ENCODE data around the gene ZNF462.
"Not testable (repeated sequence)": the region's sequence is repeated elsewhere in the genome, so short reads cannot be mapped to it uniquely, and the experiment has no call there.

ZNF462 gene

DNA sequence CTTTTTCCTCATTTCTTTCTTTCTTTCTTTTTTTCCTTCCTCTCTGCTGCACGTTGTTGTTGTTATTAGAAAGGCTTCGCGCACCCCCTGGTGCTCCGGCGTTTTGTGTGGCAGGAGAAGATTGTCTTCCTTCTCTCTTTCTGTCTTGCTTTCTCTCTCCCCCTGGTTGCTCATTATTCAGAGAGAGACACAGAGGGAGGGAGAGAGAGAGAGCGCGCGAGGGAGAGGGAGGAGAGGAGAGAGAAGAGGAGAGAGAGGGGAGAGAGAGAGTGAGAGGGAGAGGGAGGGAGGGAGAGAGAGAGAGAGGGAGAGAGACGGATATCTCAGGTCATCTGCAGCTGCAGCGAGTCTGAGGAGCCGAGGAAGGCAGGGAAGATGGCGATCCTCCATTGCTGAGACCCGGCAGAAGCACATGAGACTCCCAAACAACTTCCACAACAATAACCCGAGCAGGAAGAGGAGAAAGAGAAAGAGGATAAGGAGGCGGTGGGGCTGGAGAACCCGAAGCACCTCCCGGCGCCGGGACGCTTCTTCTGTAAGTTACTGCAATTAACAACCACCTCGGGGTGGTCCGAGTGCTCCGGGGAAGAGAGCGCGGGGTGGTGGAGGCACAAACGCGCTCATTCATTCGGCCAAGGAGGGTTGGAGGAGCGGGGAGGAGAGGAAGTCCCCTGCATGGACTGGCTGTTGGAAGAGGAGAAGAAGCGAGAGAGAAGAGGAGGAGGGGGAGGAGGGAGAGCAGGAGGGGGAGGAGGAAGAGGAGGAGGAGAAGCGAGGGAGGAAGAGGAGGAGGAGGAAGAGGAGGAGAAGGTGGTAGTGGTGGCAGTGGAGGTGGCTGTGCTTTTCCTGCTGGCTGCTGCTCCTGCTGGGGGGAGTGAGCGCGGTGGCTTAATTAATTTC lies at the start of gene ZNF462:
TSS of gene ZNF462 (plus strand) at position 346 of the 900 bp plus-strand sequence. CDS start 60,218 bp downstream, outside the sequence.
- no peak for DNase-seq (ENCODE audit: low read depth in 2 of 2)

GRCh38 chr9:106816524-106816923 lies 46.4 kb upstream of the ZNF462 start:
- DNase-seq (ENCODE audit: low read depth in 2 of 2), result no peak

GRCh38 chr9:106818034-106818433 lies 44.9 kb upstream of the ZNF462 start:
- no peak for DNase-seq (ENCODE audit: low read depth in 2 of 2)

DNA sequence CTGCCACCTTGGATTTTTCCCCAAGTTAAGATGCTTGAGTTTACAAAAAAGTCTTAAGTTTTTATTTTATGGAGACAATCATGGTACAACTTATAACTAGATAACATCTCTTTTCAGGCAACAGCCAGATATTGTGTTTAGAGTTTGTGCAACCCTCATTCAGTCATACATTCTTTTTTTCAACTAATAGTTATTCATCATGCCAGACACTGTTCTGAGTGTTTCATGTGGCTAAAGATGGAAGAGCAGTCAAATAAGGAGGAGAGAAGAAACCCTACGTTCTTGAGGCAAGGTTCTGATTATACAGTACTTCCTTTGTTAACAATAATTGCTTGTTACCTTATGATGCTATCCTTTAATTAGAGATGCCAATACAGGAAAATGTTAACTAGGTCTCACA lies 42.1 kb upstream of the ZNF462 start:
- DNase-seq (ENCODE audit: low read depth in 2 of 2), result no peak

GRCh38 chr9:106828070-106828469 lies 34.9 kb upstream of the ZNF462 start:
- DNase-seq (ENCODE audit: low read depth in 2 of 2), result no peak

DNA sequence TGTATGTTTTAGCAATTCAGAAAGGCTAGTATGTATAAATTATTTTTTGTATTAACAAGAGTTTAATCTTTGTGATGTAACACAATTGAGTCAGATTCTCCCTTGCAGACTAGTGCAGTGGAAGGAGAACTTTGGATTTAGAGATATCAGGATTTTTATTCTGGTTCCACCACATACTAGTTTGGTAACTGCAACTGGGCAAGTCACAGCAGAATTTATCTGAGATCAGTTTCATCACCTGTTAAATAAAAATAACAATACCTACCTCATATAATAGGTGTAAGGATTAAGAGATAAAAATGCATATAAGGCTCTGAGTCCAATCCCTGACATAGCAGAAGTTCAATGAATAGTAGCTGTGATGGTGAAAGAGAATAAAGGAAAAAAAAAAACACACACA lies 34.0 kb upstream of the ZNF462 start:
- DNase-seq (ENCODE audit: low read depth in 2 of 2), result no peak

DNA sequence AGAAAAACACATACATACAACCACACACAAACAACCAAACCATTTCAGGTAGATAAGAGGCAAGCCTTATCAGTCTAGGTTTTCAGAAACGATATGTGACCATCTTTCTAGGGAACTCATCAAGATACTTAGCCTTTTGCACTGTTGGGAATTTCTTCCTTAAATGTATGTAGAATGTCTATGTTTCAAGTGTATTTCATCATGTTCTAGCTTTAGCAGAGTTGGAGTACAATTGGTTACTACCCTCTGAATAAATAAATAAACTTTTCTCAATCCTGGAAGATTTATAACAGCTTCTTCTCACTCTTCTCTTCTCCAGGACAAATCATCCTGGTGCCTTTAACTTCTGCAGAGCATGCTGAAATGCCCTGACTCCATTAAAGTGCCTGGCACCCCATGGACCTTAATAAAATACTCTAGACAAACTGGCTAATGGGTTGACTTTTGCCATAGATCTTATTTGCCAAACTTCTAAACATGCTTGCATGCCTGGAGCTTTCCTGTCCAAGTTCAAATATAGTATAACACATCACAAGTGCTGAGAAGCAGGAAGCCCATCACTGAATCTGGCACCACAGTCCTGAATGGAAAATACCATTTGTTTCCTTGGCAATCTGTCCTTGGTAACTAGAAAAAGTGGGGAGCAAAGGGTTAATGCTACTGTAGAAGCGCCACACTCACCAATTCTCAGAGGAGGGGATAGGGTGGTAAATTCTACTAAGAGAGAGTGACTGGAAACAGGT lies 33.1 kb upstream of the ZNF462 start:
- DNase-seq (ENCODE audit: low read depth in 2 of 2), result no peak

- no peak for DNase-seq (ENCODE audit: low read depth in 2 of 2)
These were observed 32.3 kb upstream of the ZNF462 start for GRCh38 chr9:106830527-106831150.

DNA sequence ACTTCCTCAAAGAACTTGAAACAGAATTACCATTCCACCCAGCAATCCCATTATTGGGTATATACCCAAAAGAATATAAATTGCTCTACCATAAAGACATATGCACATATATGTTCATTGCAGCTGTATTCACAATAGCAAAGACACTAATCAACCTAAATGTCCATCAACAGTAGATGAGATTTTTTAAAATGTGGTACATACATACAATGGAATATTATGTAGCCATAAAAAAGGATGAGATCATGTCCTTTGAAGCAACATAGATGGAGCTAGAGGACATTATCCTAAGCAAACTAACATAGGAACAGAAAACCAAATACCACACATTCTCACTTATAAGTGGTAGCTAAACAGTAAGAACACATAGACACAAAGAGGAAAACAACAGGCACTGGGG lies 28.1 kb upstream of the ZNF462 start:
- DNase-seq (ENCODE audit: low read depth in 2 of 2), result no peak

DNA sequence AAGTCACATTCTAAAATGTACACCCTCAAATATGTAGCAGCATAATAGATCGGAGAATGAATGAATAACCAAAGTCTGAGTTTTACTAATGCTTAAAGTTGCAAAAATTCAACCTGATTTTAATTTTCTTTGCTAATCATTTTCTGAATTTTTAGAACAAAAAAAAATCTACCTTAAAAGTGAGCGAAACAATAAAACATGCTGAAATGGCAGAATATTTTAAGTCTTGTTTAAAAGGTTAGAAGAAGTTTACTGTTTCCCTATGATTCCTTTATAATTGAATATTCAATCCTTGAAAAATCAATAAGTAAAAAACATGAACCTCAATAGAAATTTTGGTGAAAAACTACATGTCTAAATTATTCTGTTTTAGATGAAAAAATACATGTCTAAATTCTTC lies 27.1 kb upstream of the ZNF462 start:
- no peak for DNase-seq (ENCODE audit: low read depth in 2 of 2)

DNA sequence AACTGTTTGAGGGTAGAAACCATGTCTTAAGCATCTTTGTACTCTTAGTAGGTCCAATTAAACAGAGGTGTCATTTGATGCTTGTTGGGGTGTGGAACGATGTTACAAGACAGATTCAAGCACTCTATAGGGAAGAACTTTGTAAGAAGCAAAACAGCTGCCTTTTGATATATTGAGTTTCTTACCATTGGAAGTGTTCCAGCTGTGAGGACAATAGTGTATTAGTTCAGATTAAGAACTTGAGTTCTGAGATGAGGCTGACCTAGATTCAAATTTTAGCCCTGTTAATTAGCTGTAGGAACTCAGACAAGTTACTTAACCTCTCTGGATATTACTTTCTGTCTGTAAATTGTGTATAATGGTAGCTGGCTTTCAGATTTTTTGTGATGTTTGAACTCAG lies 19.6 kb upstream of the ZNF462 start:
- DNase-seq (ENCODE audit: low read depth in 2 of 2), result no peak

- no peak for DNase-seq (ENCODE audit: low read depth in 2 of 2)
These were observed 16.7 kb upstream of the ZNF462 start for GRCh38 chr9:106846307-106846706.

DNA sequence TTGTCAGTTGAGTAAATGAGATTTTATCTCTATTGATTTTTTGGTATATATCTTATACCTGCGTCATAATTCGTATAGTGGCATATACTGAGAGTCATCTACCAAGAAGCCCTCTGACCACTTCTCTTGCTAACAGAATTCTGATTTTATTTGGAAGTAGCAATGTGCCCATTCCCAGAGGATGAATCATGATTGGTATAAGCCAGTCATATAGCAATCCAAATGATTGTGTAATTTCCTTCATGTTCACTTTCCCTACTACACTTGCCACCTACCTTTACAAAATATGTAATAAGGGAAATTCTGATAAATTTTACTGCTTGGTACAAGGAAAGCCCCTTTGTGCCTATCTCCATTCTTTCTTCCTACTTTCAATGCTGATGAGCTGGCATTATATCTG lies 16.1 kb upstream of the ZNF462 start:
- no peak for DNase-seq (ENCODE audit: low read depth in 2 of 2)

DNA sequence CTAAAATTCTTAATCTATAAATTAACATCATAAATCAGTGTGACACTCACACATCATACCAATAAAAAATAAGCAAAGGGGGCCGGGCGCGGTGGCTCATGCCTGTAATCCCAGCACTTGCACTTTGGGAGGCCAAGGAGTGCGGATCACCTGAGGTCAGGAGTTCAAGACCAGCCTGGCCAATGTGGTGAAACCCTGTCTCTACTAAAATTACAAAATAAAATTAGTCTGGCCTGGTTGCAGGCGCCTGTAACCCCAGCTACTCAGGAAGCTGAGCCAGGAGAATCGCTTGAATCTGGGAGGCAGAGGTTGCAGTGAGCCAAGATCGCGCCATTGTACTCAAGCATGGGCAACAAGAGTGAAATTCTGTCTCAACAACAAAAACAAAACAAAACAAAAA lies 11.3 kb upstream of the ZNF462 start:
- DNase-seq (ENCODE audit: low read depth in 2 of 2), result not testable (repeated sequence)

DNA sequence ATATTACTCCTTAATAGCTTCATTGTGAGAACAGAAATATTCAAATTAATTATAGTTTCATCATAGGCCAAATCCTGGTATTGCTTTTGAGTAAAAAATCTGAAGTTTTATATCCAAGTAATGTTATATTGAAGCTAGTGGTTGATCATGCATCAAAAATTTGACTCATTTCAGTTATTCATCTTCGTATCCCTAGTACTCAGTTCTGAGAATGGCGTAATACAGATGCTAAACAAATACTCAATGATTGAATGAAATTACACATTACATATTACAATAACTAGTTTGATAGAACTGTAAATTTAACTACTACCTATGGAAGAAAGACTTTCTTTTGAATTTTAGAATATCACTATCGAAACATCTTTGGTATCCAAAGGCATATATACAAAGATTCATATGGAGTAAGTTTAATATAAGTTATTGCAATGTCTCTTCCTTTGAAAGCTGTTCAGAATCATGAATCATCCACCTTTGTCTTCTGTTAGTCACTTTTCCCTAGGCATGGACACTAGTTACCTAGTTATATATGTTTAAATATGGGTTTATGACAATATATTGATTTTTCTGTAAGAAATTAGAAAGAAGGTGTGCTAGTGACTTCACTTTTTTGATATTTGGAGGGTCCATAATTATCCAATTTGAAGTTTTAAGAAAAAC lies 5.0 kb upstream of the ZNF462 start:
- DNase-seq (ENCODE audit: low read depth in 2 of 2), result no peak

DNA sequence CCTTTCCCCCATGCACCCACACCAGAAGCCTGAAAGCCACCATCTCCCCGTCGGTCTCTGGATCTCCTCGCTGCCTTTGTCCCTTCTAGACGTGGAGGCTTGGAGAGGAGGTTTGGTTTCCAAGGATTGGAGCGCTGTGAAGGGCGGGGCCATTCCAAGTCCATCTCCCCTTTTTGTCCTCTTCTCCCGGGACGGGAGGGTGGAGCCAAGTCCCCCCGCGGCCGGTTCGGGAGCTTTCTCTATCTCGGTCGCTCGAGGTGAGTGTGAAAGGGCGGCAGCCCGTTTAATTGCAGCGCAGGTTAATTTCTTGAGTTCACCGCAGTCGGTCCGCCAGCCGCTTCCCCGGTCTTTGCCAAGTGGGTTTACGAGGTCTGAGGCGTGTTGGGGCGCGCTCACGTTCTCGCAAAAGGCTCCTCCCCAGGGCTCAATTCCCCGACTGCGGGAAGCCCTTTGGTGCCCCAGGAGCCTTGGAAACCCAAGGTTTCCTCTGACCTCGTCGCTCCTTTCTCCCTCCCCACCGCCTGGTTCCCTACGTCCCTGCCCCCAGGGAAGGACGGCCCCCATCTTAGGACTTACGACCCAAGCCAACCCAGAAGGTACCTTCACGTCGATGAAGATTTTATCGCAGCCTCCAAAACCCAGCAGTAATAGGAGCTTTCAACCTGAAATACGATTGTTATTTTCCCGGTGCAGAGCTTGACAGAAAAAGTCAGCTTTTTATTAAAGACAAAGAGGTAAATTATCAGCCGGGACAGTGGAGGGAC lies 2.8 kb upstream of the ZNF462 start:
- DNase-seq (ENCODE audit: low read depth in 2 of 2), result no peak

- DNase-seq (ENCODE audit: low read depth in 2 of 2), result no peak
These were observed 2.0 kb upstream of the ZNF462 start for GRCh38 chr9:106860721-106861639.

DNA sequence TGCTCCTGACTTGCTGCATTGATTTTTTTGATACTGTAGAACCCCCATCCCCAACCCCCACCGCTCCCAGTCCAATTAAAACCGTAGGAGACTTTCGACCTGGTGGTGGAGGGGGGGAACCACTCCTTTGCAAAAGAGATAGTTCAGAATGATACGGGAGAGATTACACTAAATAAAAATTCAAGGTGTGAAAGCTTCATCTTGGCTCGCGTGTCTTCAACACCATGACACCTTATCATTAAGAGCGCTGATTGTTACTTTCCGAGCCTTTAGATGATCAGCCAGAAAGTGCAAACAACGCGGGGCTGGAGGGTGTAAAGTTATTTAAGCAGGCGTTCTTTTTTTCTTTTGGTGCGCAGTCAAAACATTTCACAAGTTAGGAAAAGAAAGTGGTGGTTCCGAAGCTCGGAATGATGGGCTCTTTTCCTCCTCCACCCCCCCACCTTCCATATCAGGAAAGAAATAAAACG lies 1.3 kb upstream of the ZNF462 start:
- DNase-seq (ENCODE audit: low read depth in 2 of 2), result no peak

- DNase-seq (ENCODE audit: low read depth in 2 of 2), result no peak
These were observed 701 bp upstream of the ZNF462 start for GRCh38 chr9:106862110-106862820.
